MM.1S (cell line): ENCODE data around the gene KLRG1.

ENCODE experiments used
- CTCF ChIP-seq: fragments of 300-600 bp; sonication (generic); IDR thresholded peaks from 2 replicates; pipeline ENCODE4 v1.5.1; 2016; ENCODE audit warnings: antibody characterized with exemption, low read length, mixed read lengths
- EZH2 ChIP-seq: fragments of 300-600 bp; sonication (generic); optimal IDR thresholded peaks from 2 replicates; pipeline ENCODE3; 2017; ENCODE audit warnings: low read depth, mild to moderate bottlenecking, antibody characterized with exemption, low read length, mixed read lengths

- TF ChIP-seq CTCF = no peak
- no peak for TF ChIP-seq EZH2
Measured at GRCh38 chr12:8958066-8958465, 31.3 kb upstream of the KLRG1 start.
